ENCODE measurements around the gene PLCH2. TPM values are rescaled to one million over a fixed set of nuclear protein-coding genes. Genes with fewer than 3 reads are reported as not detected.

The PLCH2 gene, protein sequence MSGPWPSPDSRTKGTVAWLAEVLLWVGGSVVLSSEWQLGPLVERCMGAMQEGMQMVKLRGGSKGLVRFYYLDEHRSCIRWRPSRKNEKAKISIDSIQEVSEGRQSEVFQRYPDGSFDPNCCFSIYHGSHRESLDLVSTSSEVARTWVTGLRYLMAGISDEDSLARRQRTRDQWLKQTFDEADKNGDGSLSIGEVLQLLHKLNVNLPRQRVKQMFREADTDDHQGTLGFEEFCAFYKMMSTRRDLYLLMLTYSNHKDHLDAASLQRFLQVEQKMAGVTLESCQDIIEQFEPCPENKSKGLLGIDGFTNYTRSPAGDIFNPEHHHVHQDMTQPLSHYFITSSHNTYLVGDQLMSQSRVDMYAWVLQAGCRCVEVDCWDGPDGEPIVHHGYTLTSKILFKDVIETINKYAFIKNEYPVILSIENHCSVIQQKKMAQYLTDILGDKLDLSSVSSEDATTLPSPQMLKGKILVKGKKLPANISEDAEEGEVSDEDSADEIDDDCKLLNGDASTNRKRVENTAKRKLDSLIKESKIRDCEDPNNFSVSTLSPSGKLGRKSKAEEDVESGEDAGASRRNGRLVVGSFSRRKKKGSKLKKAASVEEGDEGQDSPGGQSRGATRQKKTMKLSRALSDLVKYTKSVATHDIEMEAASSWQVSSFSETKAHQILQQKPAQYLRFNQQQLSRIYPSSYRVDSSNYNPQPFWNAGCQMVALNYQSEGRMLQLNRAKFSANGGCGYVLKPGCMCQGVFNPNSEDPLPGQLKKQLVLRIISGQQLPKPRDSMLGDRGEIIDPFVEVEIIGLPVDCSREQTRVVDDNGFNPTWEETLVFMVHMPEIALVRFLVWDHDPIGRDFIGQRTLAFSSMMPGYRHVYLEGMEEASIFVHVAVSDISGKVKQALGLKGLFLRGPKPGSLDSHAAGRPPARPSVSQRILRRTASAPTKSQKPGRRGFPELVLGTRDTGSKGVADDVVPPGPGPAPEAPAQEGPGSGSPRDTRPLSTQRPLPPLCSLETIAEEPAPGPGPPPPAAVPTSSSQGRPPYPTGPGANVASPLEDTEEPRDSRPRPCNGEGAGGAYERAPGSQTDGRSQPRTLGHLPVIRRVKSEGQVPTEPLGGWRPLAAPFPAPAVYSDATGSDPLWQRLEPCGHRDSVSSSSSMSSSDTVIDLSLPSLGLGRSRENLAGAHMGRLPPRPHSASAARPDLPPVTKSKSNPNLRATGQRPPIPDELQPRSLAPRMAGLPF (N-terminal part only)
- total RNA-seq (2011; cell fraction: chromatin; rRNA removed; ENCODE audit: low replicate concordance), result 0.07 TPM in 1 of 2 replicates, not detected in the other
- not detected in 2 replicates for total RNA-seq (2011; cell fraction: nucleolus; rRNA removed)
- total RNA-seq (2011; cell fraction: nucleoplasm; rRNA removed), result not detected in 2 replicates
- total RNA-seq (2014; rRNA removed), result not detected in 2 replicates
- not detected in 2 replicates for total RNA-seq (2014; rRNA removed; fragmentation: Illumina TruSeq; extraction: Trizol)
- not detected in 2 replicates for total RNA-seq (2015; rRNA removed; fragmentation: Illumina TruSeq; extraction: Trizol)
- total RNA-seq (2021), result 0.04 and 0.16 TPM in 2 replicates
- polyA plus RNA-seq (2011; rRNA removed), result not detected in 2 replicates
- polyA plus RNA-seq (2011; cell fraction: cytosol; rRNA removed), result not detected in 2 replicates
- 0.01 and 0.04 TPM in 2 replicates for polyA plus RNA-seq (2011; cell fraction: nucleus; rRNA removed)
- not detected in 2 replicates for polyA plus RNA-seq (2012)
- polyA plus RNA-seq (2014; fragmentation: Illumina TruSeq; extraction: Trizol), result not detected in 2 replicates
- polyA plus RNA-seq (2014; fragmentation: Nextera tagmentation; extraction: Ambion mirVana), result not detected
- not detected in 2 replicates for polyA plus RNA-seq (2014; rRNA removed)
- polyA minus RNA-seq (2011; rRNA and poly(A)+ RNA removed), result not detected in 2 replicates
- not detected in 2 replicates for polyA minus RNA-seq (2011; cell fraction: cytosol; rRNA and poly(A)+ RNA removed)
- not detected in 2 replicates for polyA minus RNA-seq (2011; cell fraction: nucleus; rRNA and poly(A)+ RNA removed)
- percentile 7 among the genes with signal in this experiment for Bru-seq, nascent RNA
- BruChase-seq, experiment 1, labeled RNA remaining after a 2-hour chase, result not detected
- BruChase-seq, experiment 2, labeled RNA remaining after a 6-hour chase, result not detected
- long read RNA-seq, experiment 1, result 0 reads
- long read RNA-seq, experiment 2, result 0 reads
- long read RNA-seq, experiment 3, result 0 reads

DNA sequence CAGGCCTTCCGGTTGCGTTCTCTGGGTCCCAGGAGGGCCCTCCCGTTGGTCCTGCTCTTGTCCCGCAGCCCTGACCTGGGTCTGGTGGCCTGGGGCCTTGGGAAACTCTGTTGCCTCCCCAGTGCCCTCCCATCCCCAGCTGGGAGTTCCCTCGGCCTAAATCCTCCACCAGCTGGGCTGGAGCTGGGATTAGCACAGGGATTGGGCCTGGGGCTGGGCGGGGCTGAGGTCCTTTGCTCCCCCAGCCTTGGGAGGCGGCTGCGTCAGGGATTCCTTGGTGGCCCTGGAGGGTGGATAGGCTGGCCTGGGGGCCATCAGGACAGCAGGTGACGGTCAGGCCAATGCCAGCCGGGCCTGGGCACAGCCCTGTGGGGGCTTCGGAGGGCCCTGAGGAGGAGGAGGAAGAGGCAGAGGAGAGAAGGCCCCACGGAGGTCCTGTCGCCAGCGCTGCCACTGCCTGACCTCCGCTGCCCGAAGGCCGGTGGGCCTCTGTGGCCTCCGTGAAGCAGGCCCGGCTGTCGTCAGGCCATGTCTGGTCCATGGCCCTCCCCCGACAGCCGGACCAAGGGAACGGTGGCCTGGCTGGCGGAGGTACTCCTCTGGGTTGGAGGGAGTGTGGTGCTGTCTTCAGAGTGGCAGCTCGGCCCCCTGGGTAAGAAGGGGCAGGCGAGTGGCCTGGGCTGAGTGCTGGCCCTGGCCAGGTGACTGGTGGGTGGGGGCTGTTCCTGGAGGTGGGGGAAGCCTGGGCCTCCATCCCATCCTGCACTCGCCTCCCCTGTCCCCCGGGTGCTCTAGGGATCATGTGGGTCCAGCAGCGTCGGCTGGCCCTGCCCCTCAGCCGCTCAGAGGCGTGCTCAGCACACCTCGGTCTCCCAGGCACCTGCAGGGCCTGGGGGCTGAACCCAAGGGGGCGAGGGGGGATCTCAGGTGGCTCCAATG, at the start of gene PLCH2:
TSS of gene PLCH2 (plus strand) at position 229 of the 939 bp plus-strand sequence. CDS start at position 529, 300 bp downstream.
- Histone ChIP-seq H4K20me1 (replicated peaks; ENCODE audit: control insufficient read depth, insufficient read depth, low read length) (peaks cover 27% of the 10 kb centered on the region), H3K4me3 (no peak within 1 kb of the TSS), H3K36me3 (ENCODE audit: control insufficient read depth, insufficient read depth, low read length) (no peaks in the 10 kb centered on the region), H3K27me3 (ENCODE audit: control insufficient read depth in 2 of 2, insufficient read depth in 2 of 2, low read length in 2 of 2) (peaks cover 7 to 79% of the 10 kb centered on the region in 2 experiments; a peak in 3 of 5 replicates), H3K4me2 (ENCODE audit: insufficient read depth, low read length) (no peak within 1 kb of the TSS), H3K9me3 (replicated peaks; ENCODE audit: control insufficient read depth, insufficient read depth, low read depth, low read length) (no peaks in the 10 kb centered on the region), H3K9me1 (ENCODE audit: control insufficient read depth, insufficient read depth, low read length) (no peaks in the 10 kb centered on the region), H3K27ac (ENCODE audit: extremely low read depth, low read depth, low read length) (no peak within 1 kb of the TSS), H3K79me2 (ENCODE audit: control insufficient read depth, insufficient read depth, low read length) (no peaks in the 10 kb centered on the region), H2AFZ (ENCODE audit: low read depth, low read length) (no peak within 1 kb of the TSS), H3K9ac (ENCODE audit: insufficient read depth in 1 of 2, low read depth in 2 of 2, low read length in 2 of 2) (no peak within 1 kb of the TSS), H3K4me1 (replicated peaks in 1 of 2; ENCODE audit: control insufficient read depth in 2 of 2, insufficient read depth in 2 of 2, low read length in 2 of 2) (peaks cover 0 to 97% of the 10 kb centered on the region in 2 experiments; a peak in 2 of 5 replicates)
- DNase-seq (ENCODE audit: extremely low read depth in 1 of 4, low spot score in 3 of 4) (no peak), ATAC-seq (no peak), FAIRE-seq (no peak)
- CTCF ChIA-PET (ENCODE audit: low intra/inter-chr PET ratio), result no interaction called here
- POLR2A ChIA-PET, result interaction anchor here (0.5 to 1.6 kb wide), 5 partner anchors 12 to 924 kb away, joined by 3 to 9 read pairs (median 3); no protein-coding TSS in a partner anchor
- WGBS (ENCODE audit: insufficient coverage, low coverage, missing lambda C conversion rate), result 8% methylated on average over 33 of the region's 34 CpGs
- no TSS peak for BruUV-seq (replicated peaks)
- intact Hi-C loops (cut with micrococcal nuclease), result no loop called here
- in situ Hi-C loops (cut with MboI), result no loop called here
- TF ChIP-seq, protein P1, sequence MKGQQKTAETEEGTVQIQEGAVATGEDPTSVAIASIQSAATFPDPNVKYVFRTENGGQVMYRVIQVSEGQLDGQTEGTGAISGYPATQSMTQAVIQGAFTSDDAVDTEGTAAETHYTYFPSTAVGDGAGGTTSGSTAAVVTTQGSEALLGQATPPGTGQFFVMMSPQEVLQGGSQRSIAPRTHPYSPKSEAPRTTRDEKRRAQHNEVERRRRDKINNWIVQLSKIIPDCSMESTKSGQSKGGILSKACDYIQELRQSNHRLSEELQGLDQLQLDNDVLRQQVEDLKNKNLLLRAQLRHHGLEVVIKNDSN (CRISPR knock-in tag; IDR thresholded peaks at IDR 0.05), result no peak
- no peak for TF ChIP-seq EP300 (IDR thresholded peaks at IDR 0.05; ENCODE audit: low read length)
- no peak for TF ChIP-seq SREBF2 (CRISPR knock-in tag; IDR thresholded peaks at IDR 0.05)
- no peak for TF ChIP-seq EWSR1 (IDR thresholded peaks at IDR 0.05; ENCODE audit: borderline replicate concordance, low read depth, partially characterized antibody)
- no peak for TF ChIP-seq HNRNPK (IDR thresholded peaks at IDR 0.05; ENCODE audit: low read depth, low read length, poor library complexity, severe bottlenecking)
- TF ChIP-seq HDAC8 (tag; IDR thresholded peaks at IDR 0.05), result no peak
- TF ChIP-seq, protein P2, sequence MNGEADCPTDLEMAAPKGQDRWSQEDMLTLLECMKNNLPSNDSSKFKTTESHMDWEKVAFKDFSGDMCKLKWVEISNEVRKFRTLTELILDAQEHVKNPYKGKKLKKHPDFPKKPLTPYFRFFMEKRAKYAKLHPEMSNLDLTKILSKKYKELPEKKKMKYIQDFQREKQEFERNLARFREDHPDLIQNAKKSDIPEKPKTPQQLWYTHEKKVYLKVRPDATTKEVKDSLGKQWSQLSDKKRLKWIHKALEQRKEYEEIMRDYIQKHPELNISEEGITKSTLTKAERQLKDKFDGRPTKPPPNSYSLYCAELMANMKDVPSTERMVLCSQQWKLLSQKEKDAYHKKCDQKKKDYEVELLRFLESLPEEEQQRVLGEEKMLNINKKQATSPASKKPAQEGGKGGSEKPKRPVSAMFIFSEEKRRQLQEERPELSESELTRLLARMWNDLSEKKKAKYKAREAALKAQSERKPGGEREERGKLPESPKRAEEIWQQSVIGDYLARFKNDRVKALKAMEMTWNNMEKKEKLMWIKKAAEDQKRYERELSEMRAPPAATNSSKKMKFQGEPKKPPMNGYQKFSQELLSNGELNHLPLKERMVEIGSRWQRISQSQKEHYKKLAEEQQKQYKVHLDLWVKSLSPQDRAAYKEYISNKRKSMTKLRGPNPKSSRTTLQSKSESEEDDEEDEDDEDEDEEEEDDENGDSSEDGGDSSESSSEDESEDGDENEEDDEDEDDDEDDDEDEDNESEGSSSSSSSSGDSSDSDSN (IDR thresholded peaks at IDR 0.05; ENCODE audit: borderline replicate concordance in 1 of 2, low read depth in 2 of 2, low read length in 2 of 2), result 0 out of 4 replicates have a peak, but pooled peaks of 1 of the 2 experiments have one; percentile 6
- no peak for TF ChIP-seq NCOA6 (IDR thresholded peaks at IDR 0.05)
